Skeletal muscle satellite cell (primary cell): Measurements from ENCODE around the gene LONP2.

Experiments used
- H3K27me3 ChIP-seq: 2 replicates; pipeline ENCODE4 v1.7.0; 2013; ENCODE audit warnings: low read length; ENCODE audit not compliant: control insufficient read depth, insufficient read depth
- H3K36me3 ChIP-seq: 2 replicates; pipeline ENCODE4 v1.7.0; 2013; ENCODE audit warnings: mild to moderate bottlenecking, control low read depth, low read length; ENCODE audit not compliant: insufficient read depth
- H3K4me1 ChIP-seq: 2 replicates; pipeline ENCODE4 v1.7.0; 2013; ENCODE audit warnings: low read length; ENCODE audit not compliant: control insufficient read depth, insufficient read depth
- H3K4me2 ChIP-seq: 2 replicates; pipeline ENCODE4 v1.7.0; 2013; ENCODE audit warnings: mild to moderate bottlenecking, low read length
- H3K4me3 ChIP-seq: 2 replicates; pipeline ENCODE4 v1.7.0; 2013; ENCODE audit warnings: low read length
- H3K9ac ChIP-seq: 2 replicates; pipeline ENCODE4 v1.7.0; 2013; ENCODE audit warnings: mild to moderate bottlenecking, low read depth, low read length, moderate library complexity
- H3K9me3 ChIP-seq: replicated peaks from 2 replicates; pipeline ENCODE4 v1.7.0; 2013; ENCODE audit warnings: mild to moderate bottlenecking, control low read depth, low read length

Gene LONP2

DNA sequence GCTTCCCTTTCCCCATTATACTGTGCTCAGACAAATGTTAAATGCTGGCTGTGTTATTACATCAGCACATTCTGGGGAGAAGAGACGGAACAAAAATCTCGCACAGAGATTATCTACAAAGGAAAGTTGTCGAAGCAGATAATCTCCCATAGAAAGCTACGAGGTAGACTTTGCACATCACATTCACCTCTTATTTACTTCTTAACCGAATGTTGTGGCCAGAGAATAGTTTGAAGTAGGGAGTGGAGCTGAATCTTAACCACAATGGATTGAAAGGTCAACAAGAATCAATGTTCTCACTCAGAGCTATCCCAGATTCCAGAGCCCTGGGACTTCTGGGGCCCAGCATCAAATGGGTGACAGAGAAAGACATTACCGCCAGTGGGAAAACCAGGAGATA, 28.4 kb upstream of the LONP2 start:
- H3K4me2 ChIP-seq: no peak overlapping the region
- peaks cover 9% of the 10 kb centered on the region for H3K27me3 ChIP-seq
- H3K4me1 ChIP-seq: no peaks in the 10 kb centered on the region

DNA sequence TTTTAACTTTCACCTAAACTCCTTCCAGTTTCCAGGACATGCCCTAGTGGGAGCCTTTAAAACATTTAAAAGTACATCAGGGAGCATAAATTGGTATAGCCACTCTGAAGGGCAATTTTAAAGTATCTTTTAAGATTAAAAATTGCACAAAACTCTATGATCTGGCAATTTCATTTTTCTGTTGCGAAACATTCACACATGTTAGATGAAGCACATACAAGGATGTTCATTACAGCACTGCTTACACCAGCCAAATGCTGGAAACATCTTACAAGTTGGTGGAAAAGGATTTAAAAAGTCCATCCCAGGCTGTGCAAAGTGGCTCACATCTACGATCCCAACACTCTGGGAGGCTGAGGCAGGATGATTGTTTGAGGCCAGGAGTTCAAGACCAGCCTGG, 26.4 kb upstream of the LONP2 start:
- no peak overlapping the region for H3K9ac ChIP-seq
- no peaks in the 10 kb centered on the region for H3K4me1 ChIP-seq
- H3K36me3 ChIP-seq: no peaks in the 10 kb centered on the region
- no peak overlapping the region for H3K4me3 ChIP-seq
- no peaks in the 10 kb centered on the region for H3K9me3 ChIP-seq
- no peak overlapping the region for H3K4me2 ChIP-seq
- peaks cover 12% of the 10 kb centered on the region for H3K27me3 ChIP-seq

More for the DNA sequence above, 28.4 kb upstream of the LONP2 start:
- no peak overlapping the region for H3K4me3 ChIP-seq
- H3K9me3 ChIP-seq: no peaks in the 10 kb centered on the region
- no peaks in the 10 kb centered on the region for H3K36me3 ChIP-seq
- no peak overlapping the region for H3K9ac ChIP-seq

DNA sequence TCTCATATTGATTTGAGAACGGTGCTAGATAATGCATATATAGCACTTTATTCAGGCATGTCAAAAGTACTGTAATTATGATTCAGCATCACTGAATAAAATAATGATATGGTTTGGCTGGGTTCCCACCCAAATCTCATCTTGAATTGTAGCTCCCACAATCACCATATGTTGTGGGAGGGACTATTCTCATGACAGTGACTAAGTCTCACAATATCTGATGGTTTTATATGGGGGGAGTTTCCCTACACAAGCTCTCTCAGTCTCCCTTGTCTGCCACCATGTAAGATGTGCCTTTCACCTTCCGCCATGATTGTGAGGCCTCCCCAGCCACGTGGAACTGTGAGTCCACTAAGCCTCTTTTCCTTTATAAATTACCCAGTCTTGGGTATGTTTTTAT, 25.6 kb upstream of the LONP2 start:
- peaks cover 12% of the 10 kb centered on the region for H3K27me3 ChIP-seq
- H3K4me1 ChIP-seq: no peaks in the 10 kb centered on the region
- H3K4me2 ChIP-seq: no peak overlapping the region
- H3K9ac ChIP-seq: no peak overlapping the region
- no peak overlapping the region for H3K4me3 ChIP-seq
- H3K36me3 ChIP-seq: no peaks in the 10 kb centered on the region
- no peaks in the 10 kb centered on the region for H3K9me3 ChIP-seq

DNA sequence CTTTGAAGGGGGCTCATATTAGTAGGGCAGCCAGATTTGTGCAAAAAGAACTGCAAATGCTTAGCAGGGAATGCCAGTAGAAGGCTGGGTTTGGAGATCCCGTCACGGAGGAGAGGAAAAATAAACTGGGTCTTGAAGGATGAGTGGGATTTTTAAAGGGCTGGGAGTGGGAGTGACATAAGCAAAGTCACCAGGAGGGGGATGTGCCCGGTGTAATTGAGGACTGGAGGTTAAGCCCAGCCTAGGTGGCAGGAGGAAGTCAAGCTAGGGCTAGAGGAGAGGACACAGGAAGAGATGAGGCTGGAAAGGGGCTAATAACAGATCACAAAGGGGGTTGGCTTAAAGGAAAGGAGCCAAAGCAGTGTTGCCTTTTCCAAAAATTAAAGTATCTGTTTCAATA, 23.2 kb upstream of the LONP2 start:
- Histone ChIP-seq H3K27me3 (peaks cover 6% of the 10 kb centered on the region), H3K36me3 (no peaks in the 10 kb centered on the region), H3K9ac (no peak overlapping the region), H3K9me3 (no peaks in the 10 kb centered on the region), H3K4me1 (no peaks in the 10 kb centered on the region), H3K4me2 (no peak overlapping the region), H3K4me3 (no peak overlapping the region)

DNA sequence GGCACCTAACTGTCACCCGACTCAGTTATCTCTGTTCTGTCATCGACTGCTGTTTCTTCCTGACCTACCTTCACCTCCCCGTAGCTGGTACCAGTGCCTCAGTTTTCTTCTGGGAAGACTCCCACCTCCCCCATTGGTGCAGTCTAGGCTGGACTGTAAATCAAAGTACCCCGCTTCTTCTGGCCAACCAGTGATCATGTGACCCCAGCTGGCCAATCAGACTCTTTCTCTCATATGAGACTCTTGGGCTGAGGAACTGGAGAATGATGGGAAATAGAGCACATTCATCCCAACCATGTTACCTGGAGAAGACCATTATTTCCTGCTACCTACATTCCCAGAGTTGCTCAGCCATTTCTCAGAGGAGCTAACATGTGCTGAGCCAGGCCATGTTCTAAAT, 20.6 kb upstream of the LONP2 start:
- Histone ChIP-seq H3K4me1 (no peaks in the 10 kb centered on the region), H3K9me3 (no peaks in the 10 kb centered on the region), H3K4me3 (no peak overlapping the region), H3K27me3 (peaks cover 3% of the 10 kb centered on the region), H3K9ac (no peak overlapping the region), H3K4me2 (no peak overlapping the region), H3K36me3 (no peaks in the 10 kb centered on the region)

DNA sequence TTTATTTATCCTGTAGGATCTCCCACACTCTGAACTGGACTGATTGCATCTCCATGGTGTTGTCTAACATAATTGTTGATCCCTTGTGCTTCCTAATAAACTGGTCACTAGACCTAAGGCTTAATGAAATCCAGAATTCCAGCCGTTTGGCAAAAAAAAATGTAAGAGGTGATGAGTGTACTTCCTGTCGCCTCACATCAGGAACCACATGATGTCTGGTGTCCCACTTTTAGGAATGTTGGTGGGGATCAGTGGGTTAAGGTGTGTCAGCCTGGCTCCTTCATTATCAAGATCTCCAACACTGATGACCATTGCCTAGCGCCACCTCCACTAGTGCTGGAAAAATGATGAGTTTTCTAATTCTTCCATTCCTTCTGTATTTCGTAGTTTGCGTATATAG, 18.6 kb upstream of the LONP2 start:
- no peak overlapping the region for H3K9ac ChIP-seq
- no peaks in the 10 kb centered on the region for H3K4me1 ChIP-seq
- H3K4me2 ChIP-seq: no peak overlapping the region
- no peak overlapping the region for H3K4me3 ChIP-seq
- H3K9me3 ChIP-seq: no peaks in the 10 kb centered on the region
- no peaks in the 10 kb centered on the region for H3K36me3 ChIP-seq
- H3K27me3 ChIP-seq: peaks cover 3% of the 10 kb centered on the region

DNA sequence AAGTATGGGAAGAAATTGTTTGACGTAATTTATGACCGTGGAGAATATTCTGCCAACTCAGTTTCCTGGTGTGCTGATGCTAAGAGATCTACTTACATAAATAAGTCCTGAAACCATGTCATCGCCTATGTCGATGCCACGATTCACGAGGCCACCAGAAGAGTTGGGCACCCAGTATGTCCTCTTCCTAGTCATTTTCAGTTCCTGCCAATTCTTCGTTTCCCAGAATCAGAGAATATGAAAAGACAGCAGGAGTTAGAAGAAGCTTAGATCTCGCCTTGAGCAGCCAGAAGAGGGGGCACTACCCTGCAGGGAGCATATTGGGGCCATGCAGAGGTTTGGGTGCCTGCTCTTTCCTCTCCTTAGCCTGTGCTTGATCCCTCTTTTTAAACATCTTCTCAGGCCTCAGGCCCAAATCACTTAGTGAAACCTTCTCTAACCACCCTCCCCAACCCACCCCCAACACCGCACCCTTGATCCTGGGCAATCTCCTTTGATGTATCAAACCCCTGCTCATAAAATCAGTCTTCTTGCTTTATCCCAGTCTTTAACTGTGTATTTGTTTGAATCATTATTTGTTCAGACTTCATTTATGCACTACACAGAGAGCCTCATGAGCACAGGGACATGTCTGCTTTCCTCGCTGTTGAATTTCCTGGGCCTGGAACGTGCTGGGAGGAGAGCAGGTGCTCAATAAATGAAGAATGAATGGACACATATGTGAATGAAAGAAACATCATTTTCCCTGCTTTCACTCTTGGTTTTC, 12.2 kb upstream of the LONP2 start:
- H3K4me3 ChIP-seq: no peak overlapping the region
- no peaks in the 10 kb centered on the region for H3K36me3 ChIP-seq
- no peaks in the 10 kb centered on the region for H3K9me3 ChIP-seq
- H3K4me2 ChIP-seq: no peak overlapping the region
- no peaks in the 10 kb centered on the region for H3K27me3 ChIP-seq
- no peak overlapping the region for H3K9ac ChIP-seq
- peaks cover 9% of the 10 kb centered on the region for H3K4me1 ChIP-seq

DNA sequence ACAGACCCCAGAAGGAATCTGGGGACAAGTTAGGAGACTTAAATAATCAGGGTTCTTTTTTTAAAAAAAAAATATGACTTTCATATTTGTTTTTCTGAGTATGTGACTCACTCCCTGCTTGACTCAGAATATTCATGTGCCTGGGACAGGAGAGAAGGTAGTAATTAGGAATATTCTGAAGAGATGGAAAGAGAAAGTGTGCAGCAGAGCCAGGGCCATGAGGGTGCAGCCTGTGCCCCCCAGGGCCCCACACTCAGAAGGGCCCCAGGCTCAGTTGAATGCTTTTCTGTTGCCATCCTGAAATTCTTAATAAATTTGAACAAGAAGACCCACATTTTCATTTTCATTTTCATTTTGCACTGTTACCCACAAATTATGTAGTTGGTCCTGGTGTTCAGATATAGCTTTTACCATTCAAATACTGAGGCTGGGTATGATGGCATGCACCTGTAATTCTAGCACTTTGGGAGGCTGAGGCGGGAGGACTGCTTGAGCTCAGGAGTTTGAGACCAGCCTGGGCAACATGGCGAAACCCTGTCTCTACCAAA, 11.5 kb upstream of the LONP2 start:
- Histone ChIP-seq H3K4me2 (no peak overlapping the region), H3K9me3 (no peaks in the 10 kb centered on the region), H3K27me3 (no peaks in the 10 kb centered on the region), H3K9ac (no peak overlapping the region), H3K36me3 (no peaks in the 10 kb centered on the region), H3K4me3 (no peak overlapping the region), H3K4me1 (peaks cover 9% of the 10 kb centered on the region)

DNA sequence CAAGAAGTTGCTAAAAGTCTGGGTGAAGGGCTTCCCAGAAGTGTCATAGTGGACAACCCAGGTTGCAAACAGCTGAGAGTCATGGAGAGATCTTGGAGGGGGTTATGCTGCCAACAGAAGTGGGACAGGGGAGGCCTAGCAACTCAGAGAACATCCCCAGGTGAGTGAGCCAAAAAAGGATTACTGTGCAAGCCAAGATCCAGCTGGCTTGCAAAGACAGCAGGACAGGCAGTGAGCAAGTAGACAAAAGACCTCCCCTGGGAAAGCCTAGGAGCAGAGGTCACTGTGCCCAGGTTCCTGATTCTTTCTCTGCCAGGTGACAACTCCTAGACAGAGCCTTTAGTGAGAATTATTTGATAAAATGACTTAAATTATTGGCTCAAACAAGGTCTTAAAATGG, 9.5 kb upstream of the LONP2 start:
- Histone ChIP-seq H3K4me3 (no peak overlapping the region), H3K9me3 (no peaks in the 10 kb centered on the region), H3K4me1 (peaks cover 9% of the 10 kb centered on the region), H3K4me2 (no peak overlapping the region), H3K9ac (no peak overlapping the region), H3K36me3 (no peaks in the 10 kb centered on the region), H3K27me3 (no peaks in the 10 kb centered on the region)

DNA sequence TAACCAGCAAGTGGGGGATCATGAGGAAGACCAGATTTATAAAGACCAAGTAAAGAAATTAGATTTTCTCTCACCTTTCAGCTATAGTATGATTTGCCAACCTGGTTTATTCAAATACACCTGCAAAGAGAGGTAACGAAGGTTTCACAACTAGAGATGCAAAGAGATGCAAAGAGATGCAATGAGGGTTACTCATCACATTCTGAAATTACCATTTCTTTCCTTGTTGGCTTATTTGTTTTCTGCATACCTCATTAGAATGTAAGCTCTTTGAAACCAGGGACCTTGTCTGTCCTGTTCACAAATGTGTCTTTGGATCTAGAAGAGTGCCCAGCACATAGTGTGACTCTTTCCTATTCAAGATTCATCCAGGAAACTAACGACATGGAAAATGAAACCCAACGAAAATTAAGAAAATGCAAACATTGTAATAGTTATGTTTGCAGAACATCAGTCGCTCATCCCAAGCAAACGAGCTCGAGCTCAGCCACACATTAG, 9.0 kb upstream of the LONP2 start:
- Histone ChIP-seq H3K9ac (no peak overlapping the region), H3K9me3 (no peaks in the 10 kb centered on the region), H3K4me3 (no peak overlapping the region)

DNA sequence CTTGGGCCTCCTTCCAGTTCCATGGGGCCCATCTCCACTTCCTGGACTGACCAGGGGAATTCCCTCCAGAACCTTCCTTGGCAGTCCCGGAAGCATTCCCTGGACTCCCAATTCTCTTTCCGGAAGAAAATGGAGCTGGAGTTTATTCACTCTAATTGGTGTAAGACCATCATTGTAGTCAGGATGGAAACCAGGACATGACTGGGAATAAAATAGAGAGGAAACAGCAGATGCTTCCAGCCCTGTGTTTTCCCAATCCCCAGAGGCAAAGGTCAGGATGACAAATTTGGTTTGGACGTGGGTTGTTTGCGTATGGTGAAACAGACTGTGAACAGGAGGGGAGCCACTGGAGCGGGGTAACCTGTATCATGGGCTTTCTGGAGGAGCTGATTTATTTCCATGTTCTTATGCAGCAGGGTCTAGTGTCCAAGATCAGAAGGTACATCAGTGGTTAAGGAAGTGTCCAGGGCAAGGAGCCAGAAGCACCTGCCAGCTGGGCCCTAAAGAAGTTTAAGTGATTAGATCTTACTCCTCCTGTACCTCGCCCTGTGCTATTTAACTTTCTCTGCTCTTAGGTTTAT, 8.5 kb upstream of the LONP2 start:
- no peaks in the 10 kb centered on the region for H3K9me3 ChIP-seq
- no peak overlapping the region for H3K4me3 ChIP-seq
- H3K4me2 ChIP-seq: no peak overlapping the region
- H3K27me3 ChIP-seq: no peaks in the 10 kb centered on the region
- peaks cover 9% of the 10 kb centered on the region for H3K4me1 ChIP-seq
- H3K9ac ChIP-seq: no peak overlapping the region
- H3K36me3 ChIP-seq: no peaks in the 10 kb centered on the region

More for the DNA sequence above, 9.0 kb upstream of the LONP2 start:
- peaks cover 9% of the 10 kb centered on the region for H3K4me1 ChIP-seq
- no peaks in the 10 kb centered on the region for H3K36me3 ChIP-seq
- no peak overlapping the region for H3K4me2 ChIP-seq
- no peaks in the 10 kb centered on the region for H3K27me3 ChIP-seq

DNA sequence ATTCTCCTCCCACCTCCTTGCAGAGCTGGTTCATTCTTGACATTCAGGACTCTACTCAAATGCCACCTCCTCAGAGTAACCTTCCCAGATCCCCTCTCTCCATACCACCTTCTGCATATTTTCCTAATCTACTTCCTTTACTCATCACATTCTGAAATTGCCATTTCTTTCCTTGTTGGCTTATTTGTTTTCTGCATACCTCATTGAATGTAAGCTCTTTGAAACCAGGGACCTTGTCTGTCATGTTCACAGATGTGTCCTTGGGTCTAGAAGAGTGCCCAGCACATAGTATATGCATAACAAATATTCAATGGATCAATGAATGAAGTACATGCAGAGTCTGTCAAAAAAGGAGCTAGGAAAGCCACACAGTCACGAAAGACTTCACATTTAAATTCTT, 7.8 kb upstream of the LONP2 start:
- H3K9me3 ChIP-seq: no peaks in the 10 kb centered on the region
- H3K4me2 ChIP-seq: no peak overlapping the region
- H3K36me3 ChIP-seq: no peaks in the 10 kb centered on the region
- H3K27me3 ChIP-seq: no peaks in the 10 kb centered on the region
- no peak overlapping the region for H3K9ac ChIP-seq
- H3K4me1 ChIP-seq: peaks cover 9% of the 10 kb centered on the region
- no peak overlapping the region for H3K4me3 ChIP-seq
